Liver (tissue), 3 donors: Measurements from ENCODE around the gene DDX25.
"Not testable (repeated sequence)": the region's sequence is repeated elsewhere in the genome, so short reads cannot be mapped to it uniquely, and the experiment has no call there.

ENCODE experiments used
- CTCF ChIP-seq: fragments of 150-350 bp; IDR thresholded peaks from 2 replicates; pipeline ENCODE4 v1.5.1; 2017; ENCODE audit warnings: improper control_type of control experiment, low read depth, low read length; ENCODE audit not compliant: missing input control
- FOXA1 ChIP-seq: IDR thresholded peaks from 2 replicates; pipeline ENCODE4 v1.6.1; 2016; ENCODE audit warnings: antibody characterized with exemption
- GABPA ChIP-seq, 2 donors: IDR thresholded peaks in 1 of 2; conservative IDR thresholded peaks in 1 of 2; 2 replicates each; pipeline ENCODE4 v1.6.1; 2016; ENCODE audit warnings: antibody characterized with exemption in 2 of 2, mild to moderate bottlenecking in 1 of 2, moderate library complexity in 1 of 2
- MAX ChIP-seq: IDR thresholded peaks from 2 replicates; pipeline ENCODE4 v1.6.1; 2016; ENCODE audit warnings: antibody characterized with exemption
- RAD21 ChIP-seq, 2 donors: IDR thresholded peaks; 2 replicates each; pipeline ENCODE4 v1.6.1; 2016; ENCODE audit warnings: antibody characterized with exemption in 2 of 2, mild to moderate bottlenecking in 2 of 2
- REST ChIP-seq: IDR thresholded peaks from 2 replicates; pipeline ENCODE4 v1.6.1; 2016; ENCODE audit warnings: antibody characterized with exemption, mild to moderate bottlenecking
- SP1 ChIP-seq: IDR thresholded peaks from 2 replicates; pipeline ENCODE4 v1.6.1; 2018; ENCODE audit warnings: antibody characterized with exemption, mild to moderate bottlenecking
- ZBTB33 ChIP-seq: IDR thresholded peaks from 2 replicates; pipeline ENCODE4 v1.6.1; 2016; ENCODE audit warnings: antibody characterized with exemption
- donor health status: healthy.
- donor health status: healthy.

- TF ChIP-seq FOXA1; CTCF; GABPA (IDR thresholded peaks at IDR 0.05 in 1 of 2, conservative IDR thresholded peaks at IDR 0.05 in 1 of 2); SP1; RAD21 (IDR thresholded peaks at IDR 0.05); REST; MAX; ZBTB33: not testable (repeated sequence)
Observed at GRCh38 chr11:125865354-125865753, 39.0 kb upstream of the DDX25 start.
